Measurements from ENCODE around the gene DPH1.

Gene DPH1

DNA sequence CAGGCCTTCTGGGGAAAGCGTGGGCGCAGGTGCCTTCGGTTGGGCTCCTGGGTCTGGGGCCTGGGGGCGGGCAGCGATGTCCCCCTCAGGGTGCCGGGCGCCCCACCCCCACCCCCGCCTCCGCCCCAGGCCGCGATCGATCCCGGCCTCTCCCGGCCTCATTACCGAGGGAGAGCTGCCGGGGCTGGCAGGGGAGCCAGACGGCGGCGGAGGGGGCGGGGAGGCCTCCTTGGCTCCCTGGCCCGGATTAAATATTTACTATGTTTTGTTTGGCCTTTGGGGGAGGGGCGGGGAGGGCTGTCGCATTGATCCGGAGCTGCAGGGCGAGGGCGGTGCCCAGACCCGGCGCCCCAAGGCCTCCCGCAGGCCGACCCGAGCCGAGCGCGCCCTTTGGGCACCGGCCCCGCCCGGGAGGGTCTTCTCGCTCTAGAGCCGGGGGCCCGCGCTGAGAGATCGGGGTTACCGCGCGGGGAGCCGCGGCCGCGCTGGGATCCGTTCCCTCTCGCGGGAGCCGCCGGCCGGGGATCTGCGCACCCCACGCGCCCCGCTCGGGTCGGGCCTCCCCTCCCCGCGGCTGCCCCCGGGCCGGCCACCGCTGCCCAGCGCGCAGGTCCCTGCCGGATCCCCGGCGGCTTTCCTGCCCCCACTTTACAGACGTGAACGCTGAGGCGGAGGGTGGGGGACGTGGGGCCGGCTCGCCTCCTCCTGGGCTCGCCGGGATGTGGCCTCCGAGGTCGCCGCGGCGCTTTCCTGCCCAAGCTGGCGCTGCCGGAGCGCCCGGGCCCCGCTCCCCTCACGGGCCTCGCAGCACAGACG is 31.8 kb upstream of the DPH1 start (continued):
- TF ChIP-seq, protein P1, sequence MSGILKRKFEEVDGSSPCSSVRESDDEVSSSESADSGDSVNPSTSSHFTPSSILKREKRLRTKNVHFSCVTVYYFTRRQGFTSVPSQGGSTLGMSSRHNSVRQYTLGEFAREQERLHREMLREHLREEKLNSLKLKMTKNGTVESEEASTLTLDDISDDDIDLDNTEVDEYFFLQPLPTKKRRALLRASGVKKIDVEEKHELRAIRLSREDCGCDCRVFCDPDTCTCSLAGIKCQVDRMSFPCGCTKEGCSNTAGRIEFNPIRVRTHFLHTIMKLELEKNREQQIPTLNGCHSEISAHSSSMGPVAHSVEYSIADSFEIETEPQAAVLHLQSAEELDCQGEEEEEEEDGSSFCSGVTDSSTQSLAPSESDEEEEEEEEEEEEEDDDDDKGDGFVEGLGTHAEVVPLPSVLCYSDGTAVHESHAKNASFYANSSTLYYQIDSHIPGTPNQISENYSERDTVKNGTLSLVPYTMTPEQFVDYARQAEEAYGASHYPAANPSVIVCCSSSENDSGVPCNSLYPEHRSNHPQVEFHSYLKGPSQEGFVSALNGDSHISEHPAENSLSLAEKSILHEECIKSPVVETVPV (CRISPR knock-in tag; IDR thresholded peaks at IDR 0.05), result no peak

DNA sequence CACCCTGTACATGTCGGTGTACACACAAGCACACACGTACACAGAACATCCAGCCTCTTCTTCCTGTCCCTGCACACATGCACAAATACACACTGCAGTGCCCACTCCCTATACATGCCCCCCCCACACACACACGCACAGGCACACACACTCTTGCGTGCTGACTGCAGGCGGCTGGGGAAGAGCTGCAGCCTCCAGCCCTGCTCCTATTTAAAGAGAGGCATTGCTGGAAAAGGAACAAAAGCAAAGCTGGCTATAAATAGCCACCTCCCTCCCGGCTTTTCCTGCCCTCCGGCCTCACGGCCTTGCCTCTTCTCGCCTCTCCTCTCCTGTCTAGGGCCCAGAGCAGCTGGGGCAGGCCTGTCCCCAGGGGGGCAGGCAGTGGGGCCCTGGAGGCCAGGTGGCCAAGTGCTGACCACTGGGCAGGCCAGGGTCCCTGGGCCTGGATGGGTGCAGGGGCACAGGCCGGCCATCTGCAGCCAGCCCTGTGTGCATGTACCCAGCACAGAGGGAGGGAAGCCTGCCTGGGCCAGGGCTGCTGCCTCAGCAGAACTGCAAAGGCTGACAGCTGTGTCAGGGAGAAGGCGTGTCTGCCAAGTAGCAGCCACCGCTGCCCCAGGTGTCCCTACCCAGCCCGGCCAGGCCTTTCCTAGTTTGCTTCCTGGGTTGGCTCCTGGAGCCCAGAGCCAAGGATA is 30.2 kb upstream of the DPH1 start:
- TF ChIP-seq, protein P1 (CRISPR knock-in tag; IDR thresholded peaks at IDR 0.05), result no peak
- TF ChIP-seq, protein P2, sequence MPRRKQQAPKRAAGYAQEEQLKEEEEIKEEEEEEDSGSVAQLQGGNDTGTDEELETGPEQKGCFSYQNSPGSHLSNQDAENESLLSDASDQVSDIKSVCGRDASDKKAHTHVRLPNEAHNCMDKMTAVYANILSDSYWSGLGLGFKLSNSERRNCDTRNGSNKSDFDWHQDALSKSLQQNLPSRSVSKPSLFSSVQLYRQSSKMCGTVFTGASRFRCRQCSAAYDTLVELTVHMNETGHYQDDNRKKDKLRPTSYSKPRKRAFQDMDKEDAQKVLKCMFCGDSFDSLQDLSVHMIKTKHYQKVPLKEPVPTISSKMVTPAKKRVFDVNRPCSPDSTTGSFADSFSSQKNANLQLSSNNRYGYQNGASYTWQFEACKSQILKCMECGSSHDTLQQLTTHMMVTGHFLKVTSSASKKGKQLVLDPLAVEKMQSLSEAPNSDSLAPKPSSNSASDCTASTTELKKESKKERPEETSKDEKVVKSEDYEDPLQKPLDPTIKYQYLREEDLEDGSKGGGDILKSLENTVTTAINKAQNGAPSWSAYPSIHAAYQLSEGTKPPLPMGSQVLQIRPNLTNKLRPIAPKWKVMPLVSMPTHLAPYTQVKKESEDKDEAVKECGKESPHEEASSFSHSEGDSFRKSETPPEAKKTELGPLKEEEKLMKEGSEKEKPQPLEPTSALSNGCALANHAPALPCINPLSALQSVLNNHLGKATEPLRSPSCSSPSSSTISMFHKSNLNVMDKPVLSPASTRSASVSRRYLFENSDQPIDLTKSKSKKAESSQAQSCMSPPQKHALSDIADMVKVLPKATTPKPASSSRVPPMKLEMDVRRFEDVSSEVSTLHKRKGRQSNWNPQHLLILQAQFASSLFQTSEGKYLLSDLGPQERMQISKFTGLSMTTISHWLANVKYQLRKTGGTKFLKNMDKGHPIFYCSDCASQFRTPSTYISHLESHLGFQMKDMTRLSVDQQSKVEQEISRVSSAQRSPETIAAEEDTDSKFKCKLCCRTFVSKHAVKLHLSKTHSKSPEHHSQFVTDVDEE (CRISPR knock-in tag; IDR thresholded peaks at IDR 0.05), result no peak
- TF ChIP-seq PPARA (CRISPR knock-in tag; IDR thresholded peaks at IDR 0.05; ENCODE audit: borderline replicate concordance), result no peak
- no peak for TF ChIP-seq ISL1 (CRISPR knock-in tag; IDR thresholded peaks at IDR 0.05)
- TF ChIP-seq CSDC2 (CRISPR knock-in tag; IDR thresholded peaks at IDR 0.05), result no peak
- TF ChIP-seq ESRRG (CRISPR knock-in tag; IDR thresholded peaks at IDR 0.05), result no peak
- no peak for TF ChIP-seq ZFP3 (CRISPR knock-in tag; IDR thresholded peaks at IDR 0.05)
- no peak for TF ChIP-seq ZFP30 (CRISPR knock-in tag; IDR thresholded peaks at IDR 0.05)
- TF ChIP-seq, protein P3, sequence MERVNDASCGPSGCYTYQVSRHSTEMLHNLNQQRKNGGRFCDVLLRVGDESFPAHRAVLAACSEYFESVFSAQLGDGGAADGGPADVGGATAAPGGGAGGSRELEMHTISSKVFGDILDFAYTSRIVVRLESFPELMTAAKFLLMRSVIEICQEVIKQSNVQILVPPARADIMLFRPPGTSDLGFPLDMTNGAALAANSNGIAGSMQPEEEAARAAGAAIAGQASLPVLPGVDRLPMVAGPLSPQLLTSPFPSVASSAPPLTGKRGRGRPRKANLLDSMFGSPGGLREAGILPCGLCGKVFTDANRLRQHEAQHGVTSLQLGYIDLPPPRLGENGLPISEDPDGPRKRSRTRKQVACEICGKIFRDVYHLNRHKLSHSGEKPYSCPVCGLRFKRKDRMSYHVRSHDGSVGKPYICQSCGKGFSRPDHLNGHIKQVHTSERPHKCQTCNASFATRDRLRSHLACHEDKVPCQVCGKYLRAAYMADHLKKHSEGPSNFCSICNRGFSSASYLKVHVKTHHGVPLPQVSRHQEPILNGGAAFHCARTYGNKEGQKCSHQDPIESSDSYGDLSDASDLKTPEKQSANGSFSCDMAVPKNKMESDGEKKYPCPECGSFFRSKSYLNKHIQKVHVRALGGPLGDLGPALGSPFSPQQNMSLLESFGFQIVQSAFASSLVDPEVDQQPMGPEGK (CRISPR knock-in tag; IDR thresholded peaks at IDR 0.05; ENCODE audit: borderline replicate concordance), result no peak

DNA sequence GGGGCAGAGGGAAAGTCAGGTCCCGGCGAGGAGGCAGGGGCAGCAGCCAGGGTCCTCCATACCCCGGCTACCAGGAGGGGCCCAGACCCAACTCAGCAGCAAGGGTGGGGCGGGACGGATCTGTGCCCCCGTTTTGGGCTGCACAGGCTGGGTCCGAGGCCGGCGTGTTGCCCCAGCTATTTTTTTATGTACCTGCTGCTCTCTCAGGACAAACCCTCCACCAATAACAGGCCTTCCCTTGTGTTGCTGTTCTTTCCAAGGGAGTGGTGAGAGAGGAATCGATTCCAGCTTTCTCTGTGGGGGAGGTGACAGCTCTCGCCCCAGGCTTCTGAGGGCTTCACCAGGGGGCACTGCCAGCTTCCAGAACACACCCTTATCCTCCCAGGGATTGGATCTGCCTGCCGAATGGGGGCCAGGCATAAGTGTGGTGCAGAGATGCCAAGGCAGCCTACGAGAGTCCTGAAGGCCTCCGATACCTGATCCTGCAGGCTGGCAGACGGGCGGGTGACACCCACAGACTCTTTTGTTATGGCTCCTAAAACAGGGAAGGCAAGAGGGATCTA is 27.1 kb upstream of the DPH1 start:
- no peak for ATAC-seq
- TF ChIP-seq ESRRG (CRISPR knock-in tag; IDR thresholded peaks at IDR 0.05), result no peak
- TF ChIP-seq PPARA (CRISPR knock-in tag; IDR thresholded peaks at IDR 0.05; ENCODE audit: borderline replicate concordance), result no peak
- TF ChIP-seq ZFP3 (CRISPR knock-in tag; IDR thresholded peaks at IDR 0.05), result no peak
- no peak for TF ChIP-seq CSDC2 (CRISPR knock-in tag; IDR thresholded peaks at IDR 0.05)
- no peak for TF ChIP-seq SNAI2 (CRISPR knock-in tag; IDR thresholded peaks at IDR 0.05)
- no peak for TF ChIP-seq ZNF565 (CRISPR knock-in tag; conservative IDR thresholded peaks at IDR 0.05; ENCODE audit: low read depth)
- TF ChIP-seq, protein P1 (CRISPR knock-in tag; IDR thresholded peaks at IDR 0.05), result no peak
- no peak for TF ChIP-seq BACH2 (CRISPR knock-in tag; IDR thresholded peaks at IDR 0.05; ENCODE audit: borderline replicate concordance)
- no peak for TF ChIP-seq ISL1 (CRISPR knock-in tag; IDR thresholded peaks at IDR 0.05)
- TF ChIP-seq TOX (CRISPR knock-in tag; IDR thresholded peaks at IDR 0.05; ENCODE audit: borderline replicate concordance), result no peak
- TF ChIP-seq, protein P4, sequence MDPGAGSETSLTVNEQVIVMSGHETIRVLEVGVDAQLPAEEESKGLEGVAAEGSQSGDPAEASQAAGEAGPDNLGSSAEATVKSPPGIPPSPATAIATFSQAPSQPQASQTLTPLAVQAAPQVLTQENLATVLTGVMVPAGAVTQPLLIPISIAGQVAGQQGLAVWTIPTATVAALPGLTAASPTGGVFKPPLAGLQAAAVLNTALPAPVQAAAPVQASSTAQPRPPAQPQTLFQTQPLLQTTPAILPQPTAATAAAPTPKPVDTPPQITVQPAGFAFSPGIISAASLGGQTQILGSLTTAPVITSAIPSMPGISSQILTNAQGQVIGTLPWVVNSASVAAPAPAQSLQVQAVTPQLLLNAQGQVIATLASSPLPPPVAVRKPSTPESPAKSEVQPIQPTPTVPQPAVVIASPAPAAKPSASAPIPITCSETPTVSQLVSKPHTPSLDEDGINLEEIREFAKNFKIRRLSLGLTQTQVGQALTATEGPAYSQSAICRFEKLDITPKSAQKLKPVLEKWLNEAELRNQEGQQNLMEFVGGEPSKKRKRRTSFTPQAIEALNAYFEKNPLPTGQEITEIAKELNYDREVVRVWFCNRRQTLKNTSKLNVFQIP (CRISPR knock-in tag; IDR thresholded peaks at IDR 0.05; ENCODE audit: borderline replicate concordance, low read depth), result no peak
- TF ChIP-seq OSR1 (CRISPR knock-in tag; IDR thresholded peaks at IDR 0.05), result no peak
- no peak for TF ChIP-seq GLIS3 (CRISPR knock-in tag; IDR thresholded peaks at IDR 0.05)
- TF ChIP-seq, protein P5, sequence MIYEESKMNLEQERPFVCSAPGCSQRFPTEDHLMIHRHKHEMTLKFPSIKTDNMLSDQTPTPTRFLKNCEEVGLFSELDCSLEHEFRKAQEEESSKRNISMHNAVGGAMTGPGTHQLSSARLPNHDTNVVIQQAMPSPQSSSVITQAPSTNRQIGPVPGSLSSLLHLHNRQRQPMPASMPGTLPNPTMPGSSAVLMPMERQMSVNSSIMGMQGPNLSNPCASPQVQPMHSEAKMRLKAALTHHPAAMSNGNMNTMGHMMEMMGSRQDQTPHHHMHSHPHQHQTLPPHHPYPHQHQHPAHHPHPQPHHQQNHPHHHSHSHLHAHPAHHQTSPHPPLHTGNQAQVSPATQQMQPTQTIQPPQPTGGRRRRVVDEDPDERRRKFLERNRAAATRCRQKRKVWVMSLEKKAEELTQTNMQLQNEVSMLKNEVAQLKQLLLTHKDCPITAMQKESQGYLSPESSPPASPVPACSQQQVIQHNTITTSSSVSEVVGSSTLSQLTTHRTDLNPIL (CRISPR knock-in tag; IDR thresholded peaks at IDR 0.05; ENCODE audit: low read depth), result no peak
- no peak for TF ChIP-seq ZNF70 (CRISPR knock-in tag; IDR thresholded peaks at IDR 0.05)
- TF ChIP-seq ZC3H10 (CRISPR knock-in tag; IDR thresholded peaks at IDR 0.05), result no peak
- TF ChIP-seq, protein P3 (CRISPR knock-in tag; IDR thresholded peaks at IDR 0.05; ENCODE audit: borderline replicate concordance), result no peak
- TF ChIP-seq ZNF8 (CRISPR knock-in tag; IDR thresholded peaks at IDR 0.05), result no peak

More for the DNA sequence above, 30.2 kb upstream of the DPH1 start:
- peak; percentile 50 for ATAC-seq
